ENCODE data around the gene MIOX. TPM values are rescaled to one million over a fixed set of nuclear protein-coding genes. Genes with fewer than 3 reads are reported as not detected.
A peak's percentile ranks its signal among the peaks of the same experiment; 100 is the strongest.

The MIOX gene
- total and polyA plus RNA-seq, 2 of the 13 experiments (the other 11 are each of a cell fraction or from before 2014, with no cell fraction given): 1.5 to 2.9 TPM

- TF ChIP-seq, protein P1, sequence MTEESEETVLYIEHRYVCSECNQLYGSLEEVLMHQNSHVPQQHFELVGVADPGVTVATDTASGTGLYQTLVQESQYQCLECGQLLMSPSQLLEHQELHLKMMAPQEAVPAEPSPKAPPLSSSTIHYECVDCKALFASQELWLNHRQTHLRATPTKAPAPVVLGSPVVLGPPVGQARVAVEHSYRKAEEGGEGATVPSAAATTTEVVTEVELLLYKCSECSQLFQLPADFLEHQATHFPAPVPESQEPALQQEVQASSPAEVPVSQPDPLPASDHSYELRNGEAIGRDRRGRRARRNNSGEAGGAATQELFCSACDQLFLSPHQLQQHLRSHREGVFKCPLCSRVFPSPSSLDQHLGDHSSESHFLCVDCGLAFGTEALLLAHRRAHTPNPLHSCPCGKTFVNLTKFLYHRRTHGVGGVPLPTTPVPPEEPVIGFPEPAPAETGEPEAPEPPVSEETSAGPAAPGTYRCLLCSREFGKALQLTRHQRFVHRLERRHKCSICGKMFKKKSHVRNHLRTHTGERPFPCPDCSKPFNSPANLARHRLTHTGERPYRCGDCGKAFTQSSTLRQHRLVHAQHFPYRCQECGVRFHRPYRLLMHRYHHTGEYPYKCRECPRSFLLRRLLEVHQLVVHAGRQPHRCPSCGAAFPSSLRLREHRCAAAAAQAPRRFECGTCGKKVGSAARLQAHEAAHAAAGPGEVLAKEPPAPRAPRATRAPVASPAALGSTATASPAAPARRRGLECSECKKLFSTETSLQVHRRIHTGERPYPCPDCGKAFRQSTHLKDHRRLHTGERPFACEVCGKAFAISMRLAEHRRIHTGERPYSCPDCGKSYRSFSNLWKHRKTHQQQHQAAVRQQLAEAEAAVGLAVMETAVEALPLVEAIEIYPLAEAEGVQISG (CRISPR knock-in tag; IDR thresholded peaks at IDR 0.05): peak; percentile 29
- peak; percentile 56 for TF ChIP-seq NCOR1 (IDR thresholded peaks at IDR 0.05; ENCODE audit: borderline replicate concordance, low read length)
- TF ChIP-seq, protein P2, sequence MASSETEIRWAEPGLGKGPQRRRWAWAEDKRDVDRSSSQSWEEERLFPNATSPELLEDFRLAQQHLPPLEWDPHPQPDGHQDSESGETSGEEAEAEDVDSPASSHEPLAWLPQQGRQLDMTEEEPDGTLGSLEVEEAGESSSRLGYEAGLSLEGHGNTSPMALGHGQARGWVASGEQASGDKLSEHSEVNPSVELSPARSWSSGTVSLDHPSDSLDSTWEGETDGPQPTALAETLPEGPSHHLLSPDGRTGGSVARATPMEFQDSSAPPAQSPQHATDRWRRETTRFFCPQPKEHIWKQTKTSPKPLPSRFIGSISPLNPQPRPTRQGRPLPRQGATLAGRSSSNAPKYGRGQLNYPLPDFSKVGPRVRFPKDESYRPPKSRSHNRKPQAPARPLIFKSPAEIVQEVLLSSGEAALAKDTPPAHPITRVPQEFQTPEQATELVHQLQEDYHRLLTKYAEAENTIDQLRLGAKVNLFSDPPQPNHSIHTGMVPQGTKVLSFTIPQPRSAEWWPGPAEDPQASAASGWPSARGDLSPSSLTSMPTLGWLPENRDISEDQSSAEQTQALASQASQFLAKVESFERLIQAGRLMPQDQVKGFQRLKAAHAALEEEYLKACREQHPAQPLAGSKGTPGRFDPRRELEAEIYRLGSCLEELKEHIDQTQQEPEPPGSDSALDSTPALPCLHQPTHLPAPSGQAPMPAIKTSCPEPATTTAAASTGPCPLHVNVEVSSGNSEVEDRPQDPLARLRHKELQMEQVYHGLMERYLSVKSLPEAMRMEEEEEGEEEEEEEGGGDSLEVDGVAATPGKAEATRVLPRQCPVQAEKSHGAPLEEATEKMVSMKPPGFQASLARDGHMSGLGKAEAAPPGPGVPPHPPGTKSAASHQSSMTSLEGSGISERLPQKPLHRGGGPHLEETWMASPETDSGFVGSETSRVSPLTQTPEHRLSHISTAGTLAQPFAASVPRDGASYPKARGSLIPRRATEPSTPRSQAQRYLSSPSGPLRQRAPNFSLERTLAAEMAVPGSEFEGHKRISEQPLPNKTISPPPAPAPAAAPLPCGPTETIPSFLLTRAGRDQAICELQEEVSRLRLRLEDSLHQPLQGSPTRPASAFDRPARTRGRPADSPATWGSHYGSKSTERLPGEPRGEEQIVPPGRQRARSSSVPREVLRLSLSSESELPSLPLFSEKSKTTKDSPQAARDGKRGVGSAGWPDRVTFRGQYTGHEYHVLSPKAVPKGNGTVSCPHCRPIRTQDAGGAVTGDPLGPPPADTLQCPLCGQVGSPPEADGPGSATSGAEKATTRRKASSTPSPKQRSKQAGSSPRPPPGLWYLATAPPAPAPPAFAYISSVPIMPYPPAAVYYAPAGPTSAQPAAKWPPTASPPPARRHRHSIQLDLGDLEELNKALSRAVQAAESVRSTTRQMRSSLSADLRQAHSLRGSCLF (CRISPR knock-in tag; IDR thresholded peaks at IDR 0.05; ENCODE audit: borderline replicate concordance): no peak
- no peak for TF ChIP-seq ZNF773 (CRISPR knock-in tag; IDR thresholded peaks at IDR 0.05; ENCODE audit: borderline replicate concordance)
- TF ChIP-seq XRCC5 (optimal IDR thresholded peaks at IDR 0.05; ENCODE audit: low read length): peak; percentile 16
- no peak for TF ChIP-seq ZNF124 (CRISPR knock-in tag; IDR thresholded peaks at IDR 0.05)
- no peak for TF ChIP-seq ZBTB21 (CRISPR knock-in tag; IDR thresholded peaks at IDR 0.05)
- TF ChIP-seq SP2 (CRISPR knock-in tag; IDR thresholded peaks at IDR 0.05): no peak
- no peak for TF ChIP-seq STAG1 (CRISPR knock-in tag; IDR thresholded peaks at IDR 0.05)
- no peak; the same call in 1 of the 2 replicates for TF ChIP-seq ZNF30 (CRISPR knock-in tag; IDR thresholded peaks at IDR 0.05)
- no peak for TF ChIP-seq RFXAP (CRISPR knock-in tag; IDR thresholded peaks at IDR 0.05; ENCODE audit: borderline replicate concordance)
- no peak for TF ChIP-seq ZNF720 (CRISPR knock-in tag; IDR thresholded peaks at IDR 0.05)
- TF ChIP-seq SKIL (CRISPR knock-in tag; IDR thresholded peaks at IDR 0.05; ENCODE audit: borderline replicate concordance): no peak
- TF ChIP-seq ZNF644 (CRISPR knock-in tag; IDR thresholded peaks at IDR 0.05; ENCODE audit: low read depth): no peak
- TF ChIP-seq ZNF737 (CRISPR knock-in tag; IDR thresholded peaks at IDR 0.05; ENCODE audit: borderline replicate concordance): peak; percentile 15; the same call in 1 of the 2 replicates
- TF ChIP-seq, protein P3, sequence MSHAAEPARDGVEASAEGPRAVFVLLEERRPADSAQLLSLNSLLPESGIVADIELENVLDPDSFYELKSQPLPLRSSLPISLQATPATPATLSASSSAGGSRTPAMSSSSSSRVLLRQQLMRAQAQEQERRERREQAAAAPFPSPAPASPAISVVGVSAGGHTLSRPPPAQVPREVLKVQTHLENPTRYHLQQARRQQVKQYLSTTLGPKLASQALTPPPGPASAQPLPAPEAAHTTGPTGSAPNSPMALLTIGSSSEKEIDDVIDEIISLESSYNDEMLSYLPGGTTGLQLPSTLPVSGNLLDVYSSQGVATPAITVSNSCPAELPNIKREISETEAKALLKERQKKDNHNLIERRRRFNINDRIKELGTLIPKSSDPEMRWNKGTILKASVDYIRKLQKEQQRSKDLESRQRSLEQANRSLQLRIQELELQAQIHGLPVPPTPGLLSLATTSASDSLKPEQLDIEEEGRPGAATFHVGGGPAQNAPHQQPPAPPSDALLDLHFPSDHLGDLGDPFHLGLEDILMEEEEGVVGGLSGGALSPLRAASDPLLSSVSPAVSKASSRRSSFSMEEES (CRISPR knock-in tag; IDR thresholded peaks at IDR 0.05): peak; percentile 25; the same call in 1 of the 2 replicates
Measured at GRCh38 chr22:50530580-50530876, 43.9 kb downstream of the MIOX start (continued).
